Smooth muscle cell (in vitro differentiated cells): ENCODE data around the gene SSH3. TPM values are rescaled to one million over a fixed set of nuclear protein-coding genes. Genes with fewer than 3 reads are reported as not detected.

Experiments
- DNase-seq: peaks from one replicate; lab custom pipeline; 2025; ENCODE audit not compliant: unreplicated experiment; lab: John Stamatoyannopoulos, UW
- H2AFZ ChIP-seq: fragments of 200-600 bp; sonication (generic); 2 replicates; pipeline ENCODE4 v1.6.0; 2016; ENCODE audit warnings: antibody characterized with exemption, low read depth, mild to moderate bottlenecking
- H3F3A ChIP-seq: fragments of 200-600 bp; sonication (generic); 2 replicates; pipeline ENCODE4 v1.6.0; 2017; ENCODE audit warnings: antibody characterized with exemption, low read depth
- H3K27ac ChIP-seq: fragments of 200-600 bp; sonication (generic); 2 replicates; pipeline ENCODE4 v1.5.1; 2016; ENCODE audit warnings: low read depth, mild to moderate bottlenecking
- H3K27me3 ChIP-seq: fragments of 200-600 bp; sonication (generic); 2 replicates; pipeline ENCODE4 v1.6.1; 2016; ENCODE audit warnings: low read depth, mild to moderate bottlenecking
- H3K36me3 ChIP-seq: fragments of 200-600 bp; sonication (generic); 2 replicates; pipeline ENCODE4 v1.5.1; 2016; ENCODE audit warnings: low read depth
- H3K4me1 ChIP-seq: fragments of 200-600 bp; sonication (generic); 2 replicates; pipeline ENCODE4 v1.5.1; 2016; ENCODE audit warnings: low read depth
- H3K4me2 ChIP-seq: fragments of 200-600 bp; sonication (generic); 2 replicates; pipeline ENCODE4 v1.6.0; 2016; ENCODE audit warnings: mild to moderate bottlenecking
- H3K4me3 ChIP-seq: fragments of 200-600 bp; sonication (generic); 2 replicates; pipeline ENCODE4 v1.5.1; 2016; ENCODE audit warnings: mild to moderate bottlenecking
- H3K79me2 ChIP-seq: fragments of 200-600 bp; sonication (generic); 2 replicates; pipeline ENCODE4 v1.6.0; 2016; ENCODE audit warnings: low read depth, mild to moderate bottlenecking
- H3K9ac ChIP-seq: fragments of 200-600 bp; sonication (generic); 2 replicates; pipeline ENCODE4 v1.6.0; 2016; ENCODE audit warnings: low read depth
- H3K9me3 ChIP-seq: fragments of 200-600 bp; sonication (generic); replicated peaks from 2 replicates; pipeline ENCODE4 v1.5.1; 2016; ENCODE audit warnings: low read depth
- H4K20me1 ChIP-seq: fragments of 200-600 bp; sonication (generic); 2 replicates; pipeline ENCODE4 v1.6.0; 2016; ENCODE audit warnings: low read depth
- CTCF ChIP-seq: fragments of 200-600 bp; sonication (generic); IDR thresholded peaks from 2 replicates; pipeline ENCODE4 v1.5.1; 2017; ENCODE audit warnings: borderline replicate concordance, mild to moderate bottlenecking, antibody characterized with exemption; ENCODE audit not compliant: insufficient read depth, poor library complexity, severe bottlenecking
- WGBS: methylation state at CpG from one replicate; pipeline ENCODE4 v1.1.7; 2016; ENCODE audit warnings: low lambda C conversion rate; 5-methylcytosine and 5-hydroxymethylcytosine counted together
- polyA plus RNA-seq: library from polyadenylated mRNA; unstranded; fragments of >200 nt; fragmentation: Nextera tagmentation; extraction: Ambion mirVana; gene quantifications from 2 replicates; pipeline ENCODE4 v1.2.1, GENCODE V29; 2016
- total RNA-seq: library from RNA; depleted of rRNA; stranded (reverse); fragments of >200 nt; gene quantifications from 2 replicates; pipeline ENCODE4 v1.2.3, GENCODE V29; 2014

Gene SSH3
- total and polyA plus RNA-seq, 2 experiments from 2014 or later, result 23.9 to 29.3 TPM

- Histone ChIP-seq H3K79me2 (peaks cover 1% of the 10 kb centered on the region), H3K9ac (no peak overlapping the region), H2AFZ (no peak overlapping the region), H3F3A (peaks cover 2% of the 10 kb centered on the region), H3K27ac (no peak overlapping the region), H3K4me3 (no peak overlapping the region), H3K4me1 (peaks cover 3% of the 10 kb centered on the region), H3K36me3 (peaks cover 6% of the 10 kb centered on the region), H3K4me2 (no peak overlapping the region), H3K9me3 (no peaks in the 10 kb centered on the region), H4K20me1 (peaks cover 7% of the 10 kb centered on the region), H3K27me3 (no peaks in the 10 kb centered on the region)
- DNase-seq, result no peak
- WGBS, result 97% methylated on average over 11 of the region's 11 CpGs
- TF ChIP-seq CTCF, result no peak
Measured at GRCh38 chr11:67282876-67283371, 20.4 kb upstream of the SSH3 start.

GRCh38 chr11:67283481-67283963 is 19.8 kb upstream of the SSH3 start:
- no peak overlapping the region for H3K27ac ChIP-seq
- DNase-seq, result no peak
- H3K36me3 ChIP-seq, result peaks cover 6% of the 10 kb centered on the region
- no peak overlapping the region for H2AFZ ChIP-seq
- WGBS, result 96% methylated on average over 13 of the region's 13 CpGs
- H4K20me1 ChIP-seq, result peaks cover under 1% of the 10 kb centered on the region
- no peaks in the 10 kb centered on the region for H3K9me3 ChIP-seq
- H3K4me1 ChIP-seq, result peaks cover 7% of the 10 kb centered on the region
- no peak for TF ChIP-seq CTCF
- no peak overlapping the region for H3K9ac ChIP-seq
- H3K4me3 ChIP-seq, result no peak overlapping the region
- no peaks in the 10 kb centered on the region for H3K79me2 ChIP-seq
- H3K4me2 ChIP-seq, result no peak overlapping the region
- peaks cover 4% of the 10 kb centered on the region for H3F3A ChIP-seq
- no peaks in the 10 kb centered on the region for H3K27me3 ChIP-seq

GRCh38 chr11:67284811-67285540 is 18.4 kb upstream of the SSH3 start:
- H3K9me3 ChIP-seq, result no peaks in the 10 kb centered on the region
- no peak overlapping the region for H3K9ac ChIP-seq
- H3K79me2 ChIP-seq, result peaks cover 5% of the 10 kb centered on the region
- DNase-seq, result no peak
- H3K4me2 ChIP-seq, result no peak overlapping the region
- H3K27me3 ChIP-seq, result no peaks in the 10 kb centered on the region
- H3K36me3 ChIP-seq, result peaks cover 6% of the 10 kb centered on the region
- TF ChIP-seq CTCF, result no peak
- H3F3A ChIP-seq, result peaks cover 4% of the 10 kb centered on the region
- 95% methylated on average over 45 of the region's 45 CpGs for WGBS
- no peak overlapping the region for H2AFZ ChIP-seq
- no peak overlapping the region for H3K4me3 ChIP-seq
- H4K20me1 ChIP-seq, result no peaks in the 10 kb centered on the region
- peaks cover 7% of the 10 kb centered on the region for H3K4me1 ChIP-seq
- H3K27ac ChIP-seq, result no peak overlapping the region
